ENCODE data around the gene ACSF3. TPM values are rescaled to one million over a fixed set of nuclear protein-coding genes. Genes with fewer than 3 reads are reported as not detected.
A peak's percentile ranks its signal among the peaks of the same experiment; 100 is the strongest.

Gene ACSF3
- 10 to 100 TPM; 20.8 to 42.3 (median 40.4) TPM for total RNA-seq

DNA sequence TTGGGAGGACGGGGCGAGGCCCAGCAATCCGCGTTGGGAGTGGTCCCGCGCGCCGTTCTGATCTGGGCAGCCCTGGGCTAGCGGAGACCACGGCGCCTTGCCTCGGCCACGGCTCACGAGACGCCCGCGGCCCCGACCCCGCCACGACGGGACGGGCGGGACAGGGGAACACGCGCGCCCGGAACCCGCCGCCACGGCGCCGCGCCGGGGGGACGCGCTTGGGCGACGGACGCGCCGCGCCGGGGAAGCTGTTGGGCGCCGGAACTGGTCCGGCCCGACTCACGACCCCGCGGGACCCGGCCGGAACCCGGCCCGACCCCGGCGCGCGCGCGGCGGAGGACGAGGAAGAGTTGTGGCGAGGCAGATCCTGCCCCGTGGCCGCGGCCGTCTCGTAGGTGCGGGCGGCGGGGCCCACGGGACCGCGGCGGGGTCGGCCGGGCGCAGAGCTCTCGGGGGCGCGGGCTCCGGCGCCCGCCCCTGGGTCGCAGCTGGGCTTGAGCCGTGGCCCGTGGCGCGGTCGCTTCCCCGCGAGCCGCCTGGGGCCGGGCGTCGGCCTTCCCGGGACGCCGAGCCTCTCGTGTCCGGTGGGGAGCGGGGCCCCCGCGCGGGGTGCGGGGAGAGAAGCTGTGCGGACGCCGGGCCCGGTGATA is at the start of gene ACSF3:
Gene ACSF3, plus strand, starts transcription at position 251 of the 650 bp plus-strand sequence. CDS start 6,830 bp downstream, outside the sequence.
- Histone ChIP-seq H3K27ac (peak within 1 kb of the TSS; percentile 48 to 85), H3K4me3 (peak within 1 kb of the TSS; percentile 74 to 95 (median 86)), H3K4me1 (peaks cover 8 to 10% of the 10 kb centered on the region in 2 donors), H3K36me3 (no peaks in the 10 kb centered on the region), H3K9me3 (no peaks in the 10 kb centered on the region), H3K27me3 (peaks cover 0 to 27% of the 10 kb centered on the region in 2 donors)
- peak in 1 of 2 donors; percentile 66 for DNase-seq (ENCODE audit: low spot score in 2 of 2)
- intact Hi-C loops (cut with DNase I; ENCODE audit: low total_unique reads), result no loop called here
- no peak for TF ChIP-seq POLR2AphosphoS5 (IDR thresholded peaks at IDR 0.05)
- TF ChIP-seq POLR2A (IDR thresholded peaks at IDR 0.05), result no peak
- TF ChIP-seq, protein P1, sequence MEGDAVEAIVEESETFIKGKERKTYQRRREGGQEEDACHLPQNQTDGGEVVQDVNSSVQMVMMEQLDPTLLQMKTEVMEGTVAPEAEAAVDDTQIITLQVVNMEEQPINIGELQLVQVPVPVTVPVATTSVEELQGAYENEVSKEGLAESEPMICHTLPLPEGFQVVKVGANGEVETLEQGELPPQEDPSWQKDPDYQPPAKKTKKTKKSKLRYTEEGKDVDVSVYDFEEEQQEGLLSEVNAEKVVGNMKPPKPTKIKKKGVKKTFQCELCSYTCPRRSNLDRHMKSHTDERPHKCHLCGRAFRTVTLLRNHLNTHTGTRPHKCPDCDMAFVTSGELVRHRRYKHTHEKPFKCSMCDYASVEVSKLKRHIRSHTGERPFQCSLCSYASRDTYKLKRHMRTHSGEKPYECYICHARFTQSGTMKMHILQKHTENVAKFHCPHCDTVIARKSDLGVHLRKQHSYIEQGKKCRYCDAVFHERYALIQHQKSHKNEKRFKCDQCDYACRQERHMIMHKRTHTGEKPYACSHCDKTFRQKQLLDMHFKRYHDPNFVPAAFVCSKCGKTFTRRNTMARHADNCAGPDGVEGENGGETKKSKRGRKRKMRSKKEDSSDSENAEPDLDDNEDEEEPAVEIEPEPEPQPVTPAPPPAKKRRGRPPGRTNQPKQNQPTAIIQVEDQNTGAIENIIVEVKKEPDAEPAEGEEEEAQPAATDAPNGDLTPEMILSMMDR (IDR thresholded peaks at IDR 0.05), result no peak

DNA sequence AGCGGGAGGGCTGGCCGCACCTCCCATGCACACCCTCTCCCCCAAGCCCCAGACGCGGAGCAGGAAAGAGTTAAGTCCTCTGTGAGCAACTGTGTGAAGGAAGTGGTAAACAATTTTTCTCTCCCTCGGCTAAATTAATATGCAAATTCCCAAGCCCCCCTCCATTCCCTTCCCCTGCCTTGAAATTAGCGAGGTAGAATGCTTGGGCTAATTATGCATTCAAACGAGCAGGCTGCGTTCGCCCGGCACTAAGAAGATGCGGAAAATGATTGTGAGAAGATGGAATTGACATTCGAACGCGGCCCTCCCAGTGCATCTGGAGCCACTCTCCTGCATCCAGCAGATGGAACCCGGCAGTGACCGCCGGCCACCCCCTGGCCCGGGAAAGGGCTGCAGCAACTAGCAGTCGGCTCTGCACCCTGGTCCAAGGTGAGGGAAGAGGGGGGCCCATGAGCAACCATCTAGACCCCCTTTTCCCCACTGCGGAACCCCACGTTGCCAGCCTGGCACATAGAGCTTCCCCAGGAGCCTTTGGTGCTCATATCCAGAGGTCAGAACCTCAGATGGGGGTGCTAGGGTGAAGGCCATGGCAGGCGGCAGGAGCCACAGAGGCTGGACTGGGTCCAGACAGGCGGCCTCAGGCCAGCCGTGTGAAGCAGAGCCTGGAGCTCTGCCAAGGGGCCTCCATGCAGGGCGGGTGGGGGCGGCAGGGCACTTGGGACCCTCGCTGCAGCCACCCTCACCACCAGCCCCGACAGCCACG is 49.1 kb upstream of the ACSF3 start:
- Histone ChIP-seq H3K4me1 (no peaks in the 10 kb centered on the region), H3K27ac (no peak overlapping the region), H3K27me3 (peaks cover 5 to 87% of the 10 kb centered on the region in 2 donors), H3K4me3 (no peak overlapping the region), H3K36me3 (no peaks in the 10 kb centered on the region), H3K9me3 (no peaks in the 10 kb centered on the region)
- TF ChIP-seq POLR2AphosphoS5 (IDR thresholded peaks at IDR 0.05), result no peak
- TF ChIP-seq, protein P1 (IDR thresholded peaks at IDR 0.05), result no peak
- no peak for TF ChIP-seq POLR2A (IDR thresholded peaks at IDR 0.05)
- DNase-seq (ENCODE audit: low spot score in 2 of 2), result no peak
- intact Hi-C loops (cut with DNase I; ENCODE audit: low total_unique reads), result no loop called here

DNA sequence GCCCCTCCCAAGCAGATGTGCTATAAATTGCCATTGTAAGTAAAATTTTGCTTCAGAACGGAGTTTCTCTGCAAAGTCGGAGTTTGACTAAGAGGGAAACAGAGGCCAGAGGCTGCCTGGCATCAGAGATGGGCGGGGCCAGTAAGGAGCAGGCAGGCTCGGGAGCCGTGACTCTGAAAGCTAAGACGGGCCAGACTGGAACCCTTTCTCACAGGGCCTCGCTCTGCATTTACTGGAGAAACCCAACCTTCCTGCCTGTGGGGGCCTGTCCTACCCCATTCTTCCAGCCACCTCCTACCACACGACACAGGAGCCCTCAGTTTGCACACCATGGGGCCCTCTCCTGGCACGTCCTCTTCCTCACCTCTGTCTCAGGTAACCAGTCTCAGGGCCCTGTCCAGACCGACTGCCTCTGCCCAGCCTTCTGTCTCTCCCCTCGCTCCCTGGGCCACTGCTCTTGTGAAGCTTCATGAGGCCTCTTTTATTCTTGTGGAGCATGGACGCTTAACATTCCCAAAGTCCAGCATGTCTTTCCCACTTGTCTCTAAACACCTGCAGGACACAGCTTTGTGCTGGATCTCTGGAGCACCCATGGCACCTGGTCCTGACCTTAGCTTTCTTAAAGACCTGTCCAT is 48.4 kb upstream of the ACSF3 start:
- H3K27me3 ChIP-seq, result peaks cover 5 to 87% of the 10 kb centered on the region in 2 donors
- H3K9me3 ChIP-seq, result no peaks in the 10 kb centered on the region
- TF ChIP-seq POLR2A (IDR thresholded peaks at IDR 0.05), result no peak
- TF ChIP-seq POLR2AphosphoS5 (IDR thresholded peaks at IDR 0.05), result no peak
- TF ChIP-seq, protein P1 (IDR thresholded peaks at IDR 0.05), result no peak
- DNase-seq (ENCODE audit: low spot score in 2 of 2), result no peak
- H3K27ac ChIP-seq, result no peak overlapping the region
- intact Hi-C loops (cut with DNase I; ENCODE audit: low total_unique reads), result no loop called here
- no peak overlapping the region for H3K4me3 ChIP-seq
- H3K4me1 ChIP-seq, result no peaks in the 10 kb centered on the region
- H3K36me3 ChIP-seq, result no peaks in the 10 kb centered on the region

DNA sequence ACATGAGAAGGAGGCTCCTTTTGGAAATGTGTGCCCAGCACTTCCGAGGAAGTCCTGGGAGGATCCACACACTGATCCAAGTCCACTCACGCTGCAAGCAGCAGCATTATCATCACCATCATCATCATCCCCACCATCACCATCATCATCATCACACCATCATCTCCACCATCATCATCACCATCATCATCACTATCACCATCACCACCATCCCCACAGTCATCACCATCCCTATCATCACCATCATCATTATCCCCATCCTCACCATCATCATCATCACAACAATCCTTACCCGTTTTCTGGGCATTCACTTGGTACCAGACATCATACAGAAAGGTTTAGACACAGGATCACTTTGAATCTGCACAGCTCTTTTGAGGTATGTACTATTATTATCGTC is 47.8 kb upstream of the ACSF3 start:
- DNase-seq (ENCODE audit: low spot score in 2 of 2), result no peak
- Histone ChIP-seq H3K4me3 (no peak overlapping the region), H3K36me3 (no peaks in the 10 kb centered on the region), H3K9me3 (no peaks in the 10 kb centered on the region), H3K4me1 (no peaks in the 10 kb centered on the region), H3K27ac (no peak overlapping the region), H3K27me3 (peaks cover 5 to 87% of the 10 kb centered on the region in 2 donors)
- intact Hi-C loops (cut with DNase I; ENCODE audit: low total_unique reads), result no loop called here
- TF ChIP-seq, protein P1 (IDR thresholded peaks at IDR 0.05), result no peak
- TF ChIP-seq POLR2AphosphoS5 (IDR thresholded peaks at IDR 0.05) (no peak), POLR2A (IDR thresholded peaks at IDR 0.05) (no peak)

Data from breast epithelium (tissue), 4 donors.